OCI-LY3 (cell line): ENCODE measurements around the gene ISG20L2.

Source experiments
- H2AFZ ChIP-seq: fragments of 200-600, 300-600 bp; shearing (Covaris generic); 2 replicates; pipeline ENCODE4 v1.6.0; 2014; ENCODE audit warnings: antibody characterized with exemption, low read depth, low read length
- H3K27ac ChIP-seq: fragments of 200-600, 300-600 bp; sonication (generic); 2 replicates; pipeline ENCODE4 v1.5.1; 2014; ENCODE audit warnings: mild to moderate bottlenecking, low read length, moderate library complexity, mixed read lengths
- H3K27me3 ChIP-seq: fragments of 200-600, 300-600 bp; sonication (generic); 2 replicates; pipeline ENCODE4 v1.6.1; 2014; ENCODE audit warnings: low read depth, low read length, mixed read lengths
- H3K36me3 ChIP-seq: fragments of 200-600, 300-600 bp; sonication (generic); replicated peaks from 2 replicates; pipeline ENCODE3; 2014; ENCODE audit warnings: low read depth, low read length, mixed read lengths
- H3K4me1 ChIP-seq: fragments of 300-600, 200-600 bp; sonication (generic); 2 replicates; pipeline ENCODE4 v1.6.1; 2014; ENCODE audit warnings: low read length, mixed read lengths
- H3K4me2 ChIP-seq: fragments of 200-600, 300-600 bp; sonication (generic); 2 replicates; pipeline ENCODE4 v1.6.1; 2014; ENCODE audit warnings: low read length, mixed read lengths
- H3K4me3 ChIP-seq: fragments of 300-600, 200-600 bp; sonication (generic); 2 replicates; pipeline ENCODE4 v1.5.1; 2014; ENCODE audit warnings: antibody characterized with exemption, mild to moderate bottlenecking, low read length, moderate library complexity
- H3K79me2 ChIP-seq: fragments of 300-600, 200-600 bp; shearing (Covaris generic); 2 replicates; pipeline ENCODE4 v1.6.1; 2014; ENCODE audit warnings: mild to moderate bottlenecking, low read length, mixed read lengths
- H3K9ac ChIP-seq: fragments of 300-600, 200-600 bp; shearing (Covaris generic); 2 replicates; pipeline ENCODE4 v1.6.0; 2014; ENCODE audit warnings: mild to moderate bottlenecking, low read length, moderate library complexity
- H3K9me3 ChIP-seq: fragments of 200-600, 300-600 bp; shearing (Covaris generic); 2 replicates; pipeline ENCODE4 v1.6.1; 2014; ENCODE audit warnings: low read length, mixed read lengths; ENCODE audit not compliant: insufficient read depth
- H4K20me1 ChIP-seq: fragments of 200-600, 300-600 bp; sonication (generic); 2 replicates; pipeline ENCODE4 v1.6.1; 2016; ENCODE audit warnings: low read length, mixed read lengths; ENCODE audit not compliant: insufficient read depth
- CTCF ChIP-seq: fragments of 200-600, 300-600 bp; sonication (generic); IDR thresholded peaks from 2 replicates; pipeline ENCODE4 v1.5.1; 2014; ENCODE audit warnings: antibody characterized with exemption, low read length, low read depth
- EZH2phosphoT487 ChIP-seq: fragments of 200-600 bp; shearing (Covaris generic); IDR thresholded peaks from 2 replicates; pipeline ENCODE4 v1.6.1; 2018; ENCODE audit warnings: antibody characterized with exemption, mixed run types, low read depth

Gene ISG20L2

GRCh38 chr1:156741481-156741983 is 13.0 kb upstream of the ISG20L2 start:
- Histone ChIP-seq H2AFZ (no peak overlapping the region), H3K27ac (peak overlapping the region; percentile 81), H3K79me2 (peaks cover 48% of the 10 kb centered on the region), H3K9me3 (no peaks in the 10 kb centered on the region), H3K4me1 (peaks cover 21% of the 10 kb centered on the region), H3K9ac (peak overlapping the region; percentile 49), H3K27me3 (no peaks in the 10 kb centered on the region), H4K20me1 (peaks cover 13% of the 10 kb centered on the region), H3K4me3 (peak overlapping the region; percentile 83), H3K36me3 (peaks cover 51% of the 10 kb centered on the region), H3K4me2 (peak overlapping the region; percentile 75)
- TF ChIP-seq EZH2phosphoT487: no peak
- no peak for TF ChIP-seq CTCF

DNA sequence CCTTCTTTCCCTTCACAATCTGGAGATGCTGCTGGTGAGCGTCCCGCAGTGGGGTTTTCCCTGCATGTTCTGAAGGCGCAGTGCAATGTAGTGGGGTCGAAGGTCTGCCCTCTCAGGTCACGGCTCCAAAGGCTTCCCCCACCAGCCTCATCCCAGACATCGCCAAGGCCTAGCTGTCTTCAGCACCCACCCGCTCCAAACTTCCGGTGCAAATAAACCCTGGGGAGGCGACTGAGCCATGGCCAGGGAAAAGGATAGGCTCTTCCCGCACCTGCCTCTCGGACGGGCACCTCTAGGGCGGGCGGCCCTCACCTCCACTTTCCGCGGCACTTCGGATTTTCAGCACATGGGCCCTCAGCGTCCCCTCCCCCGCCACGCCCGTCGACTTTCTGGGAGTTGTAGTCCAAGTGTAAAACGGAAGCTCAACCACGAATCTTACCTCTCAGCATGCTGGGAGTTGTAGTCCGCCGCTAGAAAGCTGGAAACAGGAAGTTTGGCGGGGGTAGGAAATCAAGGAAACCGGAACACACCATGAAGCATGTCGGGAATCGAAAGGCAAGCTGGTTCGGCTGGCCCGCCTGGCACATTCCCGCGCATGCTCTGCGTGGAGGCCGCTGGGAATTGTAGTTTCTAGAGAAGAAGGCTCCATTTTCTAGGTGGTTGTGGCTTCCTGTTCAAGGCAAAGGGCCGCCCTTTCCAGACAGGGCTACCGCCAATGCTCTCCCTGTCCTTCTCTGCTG is 12.3 kb upstream of the ISG20L2 start, which contains the start of gene MRPL24:
MRPL24 (minus strand) TSS at position 348 of the 740 bp plus-strand sequence. CDS start 2,384 bp downstream, outside the sequence.
- H3K36me3 ChIP-seq: peaks cover 53% of the 10 kb centered on the region
- no peaks in the 10 kb centered on the region for H3K9me3 ChIP-seq
- H3K79me2 ChIP-seq: peaks cover 42% of the 10 kb centered on the region
- H4K20me1 ChIP-seq: peaks cover 7% of the 10 kb centered on the region
- no peak for TF ChIP-seq EZH2phosphoT487
- TF ChIP-seq CTCF: no peak
- peak within 1 kb of the TSS; percentile 83 for H3K4me3 ChIP-seq
- H3K27me3 ChIP-seq: no peaks in the 10 kb centered on the region
- 0 out of 2 replicates have a peak within 1 kb of the TSS, but pooled peaks have one; percentile 5 for H2AFZ ChIP-seq
- peak within 1 kb of the TSS; percentile 73 for H3K9ac ChIP-seq
- peak within 1 kb of the TSS; percentile 81 for H3K27ac ChIP-seq
- peak within 1 kb of the TSS; percentile 75 for H3K4me2 ChIP-seq
- peaks cover 16% of the 10 kb centered on the region for H3K4me1 ChIP-seq

DNA sequence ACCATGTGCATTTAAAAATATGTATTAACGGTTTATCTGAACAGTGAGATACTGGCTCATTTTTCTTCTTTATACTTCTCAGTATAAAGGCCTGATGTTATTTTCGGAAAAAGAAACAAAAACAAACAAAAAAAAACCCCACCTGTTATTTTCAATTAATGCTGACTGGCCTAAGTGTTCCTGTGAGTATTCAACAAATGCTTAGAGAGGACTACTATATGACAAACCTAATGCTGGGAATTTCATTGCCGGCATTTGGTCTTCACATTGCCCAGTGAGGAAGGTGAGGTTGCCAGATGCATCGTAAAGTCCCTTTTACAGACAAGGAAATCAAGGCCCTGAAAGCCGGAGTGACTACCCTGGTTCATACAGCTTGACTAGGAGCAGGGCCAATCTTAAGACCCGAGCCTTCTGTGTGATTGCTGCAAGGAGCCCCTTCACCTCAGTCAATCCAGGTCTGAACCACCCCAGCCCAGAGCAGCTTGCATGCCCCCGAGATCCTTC is 11.7 kb upstream of the ISG20L2 start:
- H3K4me1 ChIP-seq: peaks cover 15% of the 10 kb centered on the region
- TF ChIP-seq CTCF: no peak
- no peak for TF ChIP-seq EZH2phosphoT487
- H3K27me3 ChIP-seq: no peaks in the 10 kb centered on the region
- peak overlapping the region; percentile 75 for H3K4me2 ChIP-seq
- peak overlapping the region; percentile 83 for H3K4me3 ChIP-seq
- peaks cover 35% of the 10 kb centered on the region for H3K79me2 ChIP-seq
- peak overlapping the region; percentile 81 for H3K27ac ChIP-seq
- 0 out of 2 replicates have a peak, but pooled peaks cover under 1% of the 10 kb centered on the region for H4K20me1 ChIP-seq
- 0 out of 2 replicates have a peak overlapping the region, but pooled peaks have one; percentile 5 for H2AFZ ChIP-seq
- H3K9ac ChIP-seq: peak overlapping the region; percentile 73
- H3K9me3 ChIP-seq: no peaks in the 10 kb centered on the region
- H3K36me3 ChIP-seq: peaks cover 50% of the 10 kb centered on the region

- Histone ChIP-seq H3K9me3 (no peaks in the 10 kb centered on the region), H3K4me1 (peaks cover 15% of the 10 kb centered on the region), H3K4me3 (no peak overlapping the region), H3K9ac (no peak overlapping the region), H3K27ac (no peak overlapping the region), H2AFZ (no peak overlapping the region), H4K20me1 (no peaks in the 10 kb centered on the region), H3K79me2 (peaks cover 25% of the 10 kb centered on the region), H3K27me3 (no peaks in the 10 kb centered on the region), H3K36me3 (peaks cover 44% of the 10 kb centered on the region), H3K4me2 (no peak overlapping the region)
- TF ChIP-seq CTCF: no peak
- no peak for TF ChIP-seq EZH2phosphoT487
Measured at GRCh38 chr1:156738916-156739315, 10.3 kb upstream of the ISG20L2 start.
